HPDE6-E6E7 (cell line): Measurements from ENCODE around the gene PAF1.

ENCODE experiments used
- DNase-seq: peaks from one replicate; pipeline ENCODE4 v3.0.0; 2011; ENCODE audit warnings: missing footprints; ENCODE audit errors: extremely low spot score

The PAF1 gene

GRCh38 chr19:39417463-39418181 lies 26.7 kb upstream of the PAF1 start:
- DNase-seq: no peak

- DNase-seq: no peak
These were observed 25.5 kb upstream of the PAF1 start for GRCh38 chr19:39416152-39417120.

- DNase-seq: no peak
These were observed 24.5 kb upstream of the PAF1 start for GRCh38 chr19:39415111-39416046.

GRCh38 chr19:39413911-39414608 lies 23.2 kb upstream of the PAF1 start:
- DNase-seq: no peak

GRCh38 chr19:39413272-39413910 lies 22.5 kb upstream of the PAF1 start:
- DNase-seq: no peak

GRCh38 chr19:39412867-39413271 lies 22.0 kb upstream of the PAF1 start:
- DNase-seq: no peak

GRCh38 chr19:39412100-39412866 lies 21.4 kb upstream of the PAF1 start, which contains the start of gene PLEKHG2:
PLEKHG2 (plus strand) TSS chr19:39412669; CDS start chr19:39414087, 1,418 bp downstream.
- no peak for DNase-seq

GRCh38 chr19:39411832-39412099 lies 20.9 kb upstream of the PAF1 start:
- no peak for DNase-seq

GRCh38 chr19:39411081-39411831 lies 20.4 kb upstream of the PAF1 start:
- DNase-seq: no peak

- DNase-seq: no peak
These were observed 19.9 kb upstream of the PAF1 start for GRCh38 chr19:39410831-39411080.

GRCh38 chr19:39410017-39410830 lies 19.3 kb upstream of the PAF1 start:
- DNase-seq: no peak

GRCh38 chr19:39409208-39410016 lies 18.5 kb upstream of the PAF1 start:
- DNase-seq: no peak

GRCh38 chr19:39408392-39409207 lies 17.7 kb upstream of the PAF1 start:
- no peak for DNase-seq

GRCh38 chr19:39407660-39408391 lies 16.9 kb upstream of the PAF1 start:
- DNase-seq: no peak

- DNase-seq: no peak
These were observed 16.4 kb upstream of the PAF1 start for GRCh38 chr19:39407410-39407659.

- DNase-seq: no peak
These were observed 15.9 kb upstream of the PAF1 start, which contains the start of gene ZFP36 for GRCh38 chr19:39406656-39407409. ZFP36 (plus strand) TSS chr19:39406847; CDS start chr19:39406905, 58 bp downstream.
